HepG2 (cell line): ENCODE data around the gene CMKLR1. TPM values are rescaled to one million over a fixed set of nuclear protein-coding genes. Genes with fewer than 3 reads are reported as not detected.

Experiments
- ATAC-seq: fragments of 200-7000 bp; cut with Tn5 transposase; 3 replicates; pipeline ENCODE4 v1.9.1; 2020; ENCODE audit warnings: mild to moderate bottlenecking, moderate library complexity
- BruUV-seq: library from RNA; stranded (reverse); fragments of 400-500 nt; replicated peaks from 2 replicates; lab custom pipeline; 2021; lab: Mats Ljungman, UMichigan
- CTCF ChIA-PET: fragments of 300-600 bp; formaldehyde crosslinking; extraction: SDS; loops from one replicate; lab custom pipeline; 2021; ENCODE audit warnings: low total read pairs, inconsistent platforms, low intra/inter-chr PET ratio; lab: Yijun Ruan, JAX
- POLR2A ChIA-PET: fragments of 350-600 bp; sonication (Branson Sonifier 250); formaldehyde crosslinking; loops from one replicate; lab custom pipeline; 2020; ENCODE audit warnings: antibody characterized with exemption, inconsistent platforms; lab: Yijun Ruan, JAX
- DNase-seq: peaks from one replicate; pipeline ENCODE4 v3.0.0-alpha.2; 2015; ENCODE audit warnings: low spot score
- FAIRE-seq: peaks from 3 replicates; lab custom pipeline; 2011; peaks lifted over from hg19 to GRCh38; lab: Jason Lieb, UNC
- H2AFZ ChIP-seq: one replicate; pipeline ENCODE4 v1.6.1; 2011; ENCODE audit warnings: low read length, inconsistent platforms
- H3K27ac ChIP-seq: fragments of 300-600 bp; 3 replicates; pipeline ENCODE4 v1.8.0; 2011; ENCODE audit warnings: mixed run types, mild to moderate bottlenecking, mixed read lengths, low read length, inconsistent platforms; ENCODE audit not compliant: insufficient read depth; ENCODE audit errors: extremely low read length
- H3K27me3 ChIP-seq, 2 experiments: fragments of 200-600 bp in 1 of 2; 2 replicates in 1 of 2; 3 replicates in 1 of 2; pipeline versions ENCODE4 v1.6.0 to v1.8.0; 2011; ENCODE audit warnings: low read length in 2 of 2, mild to moderate bottlenecking in 2 of 2, moderate library complexity in 2 of 2, inconsistent platforms in 1 of 2; ENCODE audit not compliant: insufficient read depth in 2 of 2, control insufficient read depth in 1 of 2
- H3K36me3 ChIP-seq, 2 experiments: fragments of 200-600 bp in 1 of 2; replicated peaks in 1 of 2; 2 replicates in 1 of 2; 3 replicates in 1 of 2; pipeline versions ENCODE4 v1.5.1 to v1.8.0; 2011; ENCODE audit warnings: low read length in 2 of 2, inconsistent platforms in 1 of 2; ENCODE audit not compliant: insufficient read depth in 2 of 2, control insufficient read depth in 1 of 2
- H3K4me1 ChIP-seq: 2 replicates; pipeline ENCODE4 v1.5.1; 2012; ENCODE audit warnings: low read length, inconsistent platforms; ENCODE audit not compliant: insufficient read depth
- H3K4me2 ChIP-seq: 2 replicates; pipeline ENCODE4 v1.6.0; 2011; ENCODE audit warnings: low read depth, low read length, inconsistent platforms
- H3K4me3 ChIP-seq, 3 experiments: fragments of 200-600 bp in 1 of 3; sonication (generic), shearing (Covaris generic) in 1 of 3; replicated peaks in 1 of 3; 2 replicates each; pipeline ENCODE4 v1.5.1; 2011 to 2016; ENCODE audit warnings: low read length in 3 of 3, inconsistent platforms in 2 of 3, low read depth in 2 of 3, mild to moderate bottlenecking in 2 of 3, control low read depth in 1 of 3, mixed read lengths in 1 of 3; ENCODE audit not compliant: insufficient read depth in 1 of 3
- H3K79me2 ChIP-seq: one replicate; pipeline ENCODE4 v1.6.1; 2011; ENCODE audit warnings: low read length, inconsistent platforms; ENCODE audit not compliant: insufficient read depth
- H3K9ac ChIP-seq: 2 replicates; pipeline ENCODE4 v1.6.0; 2011; ENCODE audit warnings: mild to moderate bottlenecking, low read depth, low read length, inconsistent platforms; ENCODE audit not compliant: insufficient read depth
- H3K9me3 ChIP-seq: 2 replicates; pipeline ENCODE4 v1.5.1; 2012; ENCODE audit warnings: mild to moderate bottlenecking, low read length
- H4K20me1 ChIP-seq: 2 replicates; pipeline ENCODE4 v1.6.0; 2011; ENCODE audit warnings: inconsistent platforms, mild to moderate bottlenecking, low read length, moderate library complexity; ENCODE audit not compliant: insufficient read depth
- CBX1 ChIP-seq: IDR thresholded peaks from one replicate; pipeline ENCODE4 v1.6.1; 2016; ENCODE audit warnings: antibody characterized with exemption, low read depth
- GTF2F1 ChIP-seq: fragments of 150-350 bp; IDR thresholded peaks from 2 replicates; pipeline ENCODE4 v1.6.1; 2014; ENCODE audit warnings: low read length
- KLF13 ChIP-seq: sonication (generic); formaldehyde crosslinking; IDR thresholded peaks from 2 replicates; pipeline ENCODE4 v1.4.0; 2020; ENCODE audit warnings: mild to moderate bottlenecking, missing genetic modification reagents
- KLF9 ChIP-seq: IDR thresholded peaks from 2 replicates; pipeline ENCODE4 v1.6.1; 2016; ENCODE audit warnings: low read depth
- MAF1 ChIP-seq: sonication (generic); formaldehyde crosslinking; IDR thresholded peaks from 2 replicates; pipeline ENCODE4 v1.5.0; 2020; ENCODE audit warnings: missing genetic modification reagents, borderline replicate concordance
- NR2F6 ChIP-seq, 2 experiments: IDR thresholded peaks; 2 replicates each; pipeline ENCODE4 v1.6.1; 2016; ENCODE audit warnings: antibody characterized with exemption in 1 of 2, mild to moderate bottlenecking in 1 of 2
- ZBTB7A ChIP-seq: sonication (generic); formaldehyde crosslinking; IDR thresholded peaks from 2 replicates; pipeline ENCODE4 v1.8.0; 2022; ENCODE audit warnings: mild to moderate bottlenecking, missing genetic modification reagents
- ZFAT ChIP-seq: sonication (generic); formaldehyde crosslinking; conservative IDR thresholded peaks from 2 replicates; pipeline ENCODE4 v1.8.1; 2023; ENCODE audit warnings: missing genetic modification reagents, inconsistent platforms
- ZNF768 ChIP-seq: sonication (generic); formaldehyde crosslinking; IDR thresholded peaks from 2 replicates; pipeline ENCODE4 v1.4.0; 2020; ENCODE audit warnings: missing genetic modification reagents
- WGBS: methylation state at CpG from one replicate; pipeline ENCODE4 v1.1.6; 2017; ENCODE audit warnings: low lambda C conversion rate; 5-methylcytosine and 5-hydroxymethylcytosine counted together
- in situ Hi-C: cut with HindIII; loops from 2 replicates; pipeline ENCODE4 v1.10.0; 2017; ENCODE audit warnings: low pct_unique_long_range_greater_than_20kb; ENCODE audit not compliant: extremely low pct_ligation_motif_present
- intact Hi-C: fragments of 100-400 bp; cut with micrococcal nuclease; formaldehyde crosslinking; loops from one replicate; pipeline ENCODE4 v1.10.0; 2022; ENCODE audit not compliant: unreplicated experiment
- polyA plus RNA-seq, 8 experiments: library from polyadenylated mRNA; depleted of rRNA in 3 of 8; stranded (reverse) in 7 of 8; unstranded in 1 of 8; fragments of >200 nt; fragmentation: Illumina TruSeq in 4 of 8; extraction: Trizol in 4 of 8; gene quantifications; 2 replicates each; pipeline versions ENCODE4 v1.2.1 to v1.2.3, GENCODE V29; 2011 to 2016; ENCODE audit warnings: low read depth in 4 of 8, missing spikeins in 1 of 8, mixed read lengths in 1 of 8; ENCODE audit not compliant: insufficient read depth in 1 of 8
- total RNA-seq, 5 experiments: library from RNA; depleted of rRNA; stranded (reverse); fragments of >200 nt; fragmentation: Illumina TruSeq; extraction: Trizol; gene quantifications; 2 replicates each; pipeline ENCODE4 v1.2.3, GENCODE V29; 2016; ENCODE audit warnings: low read depth in 1 of 5
- TF ChIP-seq, protein P1 (sequence below): fragments of 450-650 bp; IDR thresholded peaks from 2 replicates; pipeline ENCODE4 v1.6.1; 2017
- TF ChIP-seq, protein P2 (sequence below): sonication (generic); formaldehyde crosslinking; conservative IDR thresholded peaks from 2 replicates; pipeline ENCODE4 v1.8.0; 2022; ENCODE audit warnings: mild to moderate bottlenecking, moderate library complexity, missing genetic modification reagents
- TF ChIP-seq, protein P3 (sequence below): sonication (generic); formaldehyde crosslinking; IDR thresholded peaks from 2 replicates; pipeline ENCODE4 v1.8.1; 2022; ENCODE audit warnings: low read depth, mild to moderate bottlenecking, missing genetic modification reagents
- TF ChIP-seq, protein P4 (sequence below): sonication (generic); formaldehyde crosslinking; IDR thresholded peaks from 2 replicates; pipeline ENCODE4 v1.5.1; 2020; ENCODE audit warnings: missing genetic modification reagents, mild to moderate bottlenecking, borderline replicate concordance
- TF ChIP-seq, protein P5 (sequence below): sonication (generic); formaldehyde crosslinking; IDR thresholded peaks from 2 replicates; pipeline ENCODE4 v1.4.0; 2020; ENCODE audit warnings: missing genetic modification reagents

The CMKLR1 gene
- total and polyA plus RNA-seq, 2 of the 13 experiments (the other 11 are each of a cell fraction or from before 2014, with no cell fraction given), result not detected

DNA sequence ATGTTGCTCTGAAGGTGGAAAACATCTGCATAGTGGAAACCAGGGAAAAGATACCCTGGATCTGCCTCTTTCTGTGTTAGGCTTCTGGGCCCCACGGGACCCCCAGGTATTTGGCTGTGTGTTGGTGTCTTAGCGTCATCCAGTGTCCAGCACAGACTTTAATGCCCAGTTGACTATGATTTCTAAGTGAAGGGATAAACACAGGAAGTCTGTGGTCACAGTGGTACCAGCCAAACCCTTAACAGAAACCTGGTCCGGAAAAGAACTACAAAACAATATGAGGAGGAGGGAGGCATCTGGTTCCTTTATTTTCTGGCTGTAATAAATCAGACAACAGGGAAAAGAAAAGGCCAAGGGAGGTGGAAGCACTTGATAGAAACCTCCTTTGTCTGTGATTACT, 56.4 kb downstream of the CMKLR1 start:
- Histone ChIP-seq H2AFZ (no peak overlapping the region), H3K36me3 (no peaks in the 10 kb centered on the region), H4K20me1 (no peaks in the 10 kb centered on the region), H3K27ac (no peak overlapping the region), H3K9me3 (no peaks in the 10 kb centered on the region), H3K27me3 (peaks cover 2 to 17% of the 10 kb centered on the region in 2 experiments; a peak in 3 of 5 replicates), H3K4me2 (no peak overlapping the region), H3K79me2 (no peaks in the 10 kb centered on the region), H3K4me3 (no peak overlapping the region), H3K4me1 (no peaks in the 10 kb centered on the region), H3K9ac (no peak overlapping the region)
- ATAC-seq, result no peak
- FAIRE-seq, result no peak
- ChIA-PET POLR2A (no interaction called here), CTCF (no interaction called here)
- BruUV-seq, result no TSS peak
- WGBS, result 0% methylated on average over 3 of the region's 3 CpGs
- DNase-seq, result no peak
- intact Hi-C loops (no loop called here), in situ Hi-C loops (no loop called here)
- TF ChIP-seq, protein P1, sequence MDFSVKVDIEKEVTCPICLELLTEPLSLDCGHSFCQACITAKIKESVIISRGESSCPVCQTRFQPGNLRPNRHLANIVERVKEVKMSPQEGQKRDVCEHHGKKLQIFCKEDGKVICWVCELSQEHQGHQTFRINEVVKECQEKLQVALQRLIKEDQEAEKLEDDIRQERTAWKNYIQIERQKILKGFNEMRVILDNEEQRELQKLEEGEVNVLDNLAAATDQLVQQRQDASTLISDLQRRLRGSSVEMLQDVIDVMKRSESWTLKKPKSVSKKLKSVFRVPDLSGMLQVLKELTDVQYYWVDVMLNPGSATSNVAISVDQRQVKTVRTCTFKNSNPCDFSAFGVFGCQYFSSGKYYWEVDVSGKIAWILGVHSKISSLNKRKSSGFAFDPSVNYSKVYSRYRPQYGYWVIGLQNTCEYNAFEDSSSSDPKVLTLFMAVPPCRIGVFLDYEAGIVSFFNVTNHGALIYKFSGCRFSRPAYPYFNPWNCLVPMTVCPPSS, result no peak
- TF ChIP-seq, protein P2, sequence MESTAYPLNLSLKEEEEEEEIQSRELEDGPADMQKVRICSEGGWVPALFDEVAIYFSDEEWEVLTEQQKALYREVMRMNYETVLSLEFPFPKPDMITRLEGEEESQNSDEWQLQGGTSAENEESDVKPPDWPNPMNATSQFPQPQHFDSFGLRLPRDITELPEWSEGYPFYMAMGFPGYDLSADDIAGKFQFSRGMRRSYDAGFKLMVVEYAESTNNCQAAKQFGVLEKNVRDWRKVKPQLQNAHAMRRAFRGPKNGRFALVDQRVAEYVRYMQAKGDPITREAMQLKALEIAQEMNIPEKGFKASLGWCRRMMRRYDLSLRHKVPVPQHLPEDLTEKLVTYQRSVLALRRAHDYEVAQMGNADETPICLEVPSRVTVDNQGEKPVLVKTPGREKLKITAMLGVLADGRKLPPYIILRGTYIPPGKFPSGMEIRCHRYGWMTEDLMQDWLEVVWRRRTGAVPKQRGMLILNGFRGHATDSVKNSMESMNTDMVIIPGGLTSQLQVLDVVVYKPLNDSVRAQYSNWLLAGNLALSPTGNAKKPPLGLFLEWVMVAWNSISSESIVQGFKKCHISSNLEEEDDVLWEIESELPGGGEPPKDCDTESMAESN (CRISPR knock-in tag), result no peak
- no peak for TF ChIP-seq ZFAT (CRISPR knock-in tag)
- TF ChIP-seq KLF13 (CRISPR knock-in tag), result no peak
- TF ChIP-seq, protein P3, sequence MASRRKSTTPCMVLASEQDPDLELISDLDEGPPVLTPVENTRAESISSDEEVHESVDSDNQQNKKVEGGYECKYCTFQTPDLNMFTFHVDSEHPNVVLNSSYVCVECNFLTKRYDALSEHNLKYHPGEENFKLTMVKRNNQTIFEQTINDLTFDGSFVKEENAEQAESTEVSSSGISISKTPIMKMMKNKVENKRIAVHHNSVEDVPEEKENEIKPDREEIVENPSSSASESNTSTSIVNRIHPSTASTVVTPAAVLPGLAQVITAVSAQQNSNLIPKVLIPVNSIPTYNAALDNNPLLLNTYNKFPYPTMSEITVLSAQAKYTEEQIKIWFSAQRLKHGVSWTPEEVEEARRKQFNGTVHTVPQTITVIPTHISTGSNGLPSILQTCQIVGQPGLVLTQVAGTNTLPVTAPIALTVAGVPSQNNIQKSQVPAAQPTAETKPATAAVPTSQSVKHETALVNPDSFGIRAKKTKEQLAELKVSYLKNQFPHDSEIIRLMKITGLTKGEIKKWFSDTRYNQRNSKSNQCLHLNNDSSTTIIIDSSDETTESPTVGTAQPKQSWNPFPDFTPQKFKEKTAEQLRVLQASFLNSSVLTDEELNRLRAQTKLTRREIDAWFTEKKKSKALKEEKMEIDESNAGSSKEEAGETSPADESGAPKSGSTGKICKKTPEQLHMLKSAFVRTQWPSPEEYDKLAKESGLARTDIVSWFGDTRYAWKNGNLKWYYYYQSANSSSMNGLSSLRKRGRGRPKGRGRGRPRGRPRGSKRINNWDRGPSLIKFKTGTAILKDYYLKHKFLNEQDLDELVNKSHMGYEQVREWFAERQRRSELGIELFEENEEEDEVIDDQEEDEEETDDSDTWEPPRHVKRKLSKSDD (CRISPR knock-in tag), result no peak
- TF ChIP-seq KLF9 (CRISPR knock-in tag), result no peak
- TF ChIP-seq, protein P4, sequence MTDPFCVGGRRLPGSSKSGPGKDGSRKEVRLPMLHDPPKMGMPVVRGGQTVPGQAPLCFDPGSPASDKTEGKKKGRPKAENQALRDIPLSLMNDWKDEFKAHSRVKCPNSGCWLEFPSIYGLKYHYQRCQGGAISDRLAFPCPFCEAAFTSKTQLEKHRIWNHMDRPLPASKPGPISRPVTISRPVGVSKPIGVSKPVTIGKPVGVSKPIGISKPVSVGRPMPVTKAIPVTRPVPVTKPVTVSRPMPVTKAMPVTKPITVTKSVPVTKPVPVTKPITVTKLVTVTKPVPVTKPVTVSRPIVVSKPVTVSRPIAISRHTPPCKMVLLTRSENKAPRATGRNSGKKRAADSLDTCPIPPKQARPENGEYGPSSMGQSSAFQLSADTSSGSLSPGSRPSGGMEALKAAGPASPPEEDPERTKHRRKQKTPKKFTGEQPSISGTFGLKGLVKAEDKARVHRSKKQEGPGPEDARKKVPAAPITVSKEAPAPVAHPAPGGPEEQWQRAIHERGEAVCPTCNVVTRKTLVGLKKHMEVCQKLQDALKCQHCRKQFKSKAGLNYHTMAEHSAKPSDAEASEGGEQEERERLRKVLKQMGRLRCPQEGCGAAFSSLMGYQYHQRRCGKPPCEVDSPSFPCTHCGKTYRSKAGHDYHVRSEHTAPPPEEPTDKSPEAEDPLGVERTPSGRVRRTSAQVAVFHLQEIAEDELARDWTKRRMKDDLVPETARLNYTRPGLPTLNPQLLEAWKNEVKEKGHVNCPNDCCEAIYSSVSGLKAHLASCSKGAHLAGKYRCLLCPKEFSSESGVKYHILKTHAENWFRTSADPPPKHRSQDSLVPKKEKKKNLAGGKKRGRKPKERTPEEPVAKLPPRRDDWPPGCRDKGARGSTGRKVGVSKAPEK (CRISPR knock-in tag), result no peak
- TF ChIP-seq CBX1, result no peak
- no peak for TF ChIP-seq GTF2F1
- TF ChIP-seq ZNF768 (CRISPR knock-in tag), result no peak
- TF ChIP-seq MAF1 (CRISPR knock-in tag), result no peak
- TF ChIP-seq, protein P5, sequence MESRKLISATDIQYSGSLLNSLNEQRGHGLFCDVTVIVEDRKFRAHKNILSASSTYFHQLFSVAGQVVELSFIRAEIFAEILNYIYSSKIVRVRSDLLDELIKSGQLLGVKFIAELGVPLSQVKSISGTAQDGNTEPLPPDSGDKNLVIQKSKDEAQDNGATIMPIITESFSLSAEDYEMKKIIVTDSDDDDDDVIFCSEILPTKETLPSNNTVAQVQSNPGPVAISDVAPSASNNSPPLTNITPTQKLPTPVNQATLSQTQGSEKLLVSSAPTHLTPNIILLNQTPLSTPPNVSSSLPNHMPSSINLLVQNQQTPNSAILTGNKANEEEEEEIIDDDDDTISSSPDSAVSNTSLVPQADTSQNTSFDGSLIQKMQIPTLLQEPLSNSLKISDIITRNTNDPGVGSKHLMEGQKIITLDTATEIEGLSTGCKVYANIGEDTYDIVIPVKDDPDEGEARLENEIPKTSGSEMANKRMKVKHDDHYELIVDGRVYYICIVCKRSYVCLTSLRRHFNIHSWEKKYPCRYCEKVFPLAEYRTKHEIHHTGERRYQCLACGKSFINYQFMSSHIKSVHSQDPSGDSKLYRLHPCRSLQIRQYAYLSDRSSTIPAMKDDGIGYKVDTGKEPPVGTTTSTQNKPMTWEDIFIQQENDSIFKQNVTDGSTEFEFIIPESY (CRISPR knock-in tag), result no peak
- no peak for TF ChIP-seq ZBTB7A (CRISPR knock-in tag)
- no peak for TF ChIP-seq NR2F6 (IDR thresholded peaks at IDR 0.05)
- no peak for TF ChIP-seq NR2F6 (CRISPR knock-in tag; IDR thresholded peaks at IDR 0.05)
